PC-3 (cell line): ENCODE measurements around the gene TYW3. TPM values are rescaled to one million over a fixed set of nuclear protein-coding genes. Genes with fewer than 3 reads are reported as not detected.
"Not testable (repeated sequence)": the region's sequence is repeated elsewhere in the genome, so short reads cannot be mapped to it uniquely, and the experiment has no call there.

ENCODE experiments used
- ATAC-seq: fragments of 200-7000 bp; cut with Tn5 transposase; 2 replicates; pipeline ENCODE4 v1.9.1; 2020; ENCODE audit warnings: mild to moderate bottlenecking, moderate library complexity
- BruUV-seq: library from RNA; stranded (reverse); fragments of 400-500 nt; replicated peaks from 2 replicates; lab custom pipeline; 2021; lab: Mats Ljungman, UMichigan
- CTCF ChIA-PET: fragments of 300-600 bp; sonication (Branson Sonifier 250); formaldehyde crosslinking; loops from one replicate; lab custom pipeline; 2022; ENCODE audit warnings: antibody characterized with exemption; lab: Charles Lee
- POLR2A ChIA-PET: fragments of 300-600 bp; sonication (Branson Sonifier 250); formaldehyde crosslinking; loops from one replicate; lab custom pipeline; 2022; ENCODE audit warnings: antibody characterized with exemption; ENCODE audit not compliant: unreplicated experiment; lab: Charles Lee
- DNase-seq: peaks from one replicate; pipeline ENCODE4 v3.0.0-alpha.2; 2015
- H2AFZ ChIP-seq: fragments of 300-600 bp; sonication (generic); 2 replicates; pipeline ENCODE4 v1.6.0; 2016; ENCODE audit warnings: antibody characterized with exemption, low read length
- H3F3A ChIP-seq: fragments of 300-600 bp; sonication (generic); one replicate; pipeline ENCODE4 v1.6.0; 2017; ENCODE audit warnings: antibody characterized with exemption, low read length, control low read depth, mild to moderate bottlenecking; ENCODE audit not compliant: unreplicated experiment
- H3K27ac ChIP-seq: fragments of 300-600 bp; sonication (generic); 2 replicates; pipeline ENCODE4 v1.5.1; 2016; ENCODE audit warnings: mild to moderate bottlenecking, low read length
- H3K27me3 ChIP-seq: fragments of 300-600 bp; sonication (generic); 2 replicates; pipeline ENCODE4 v1.6.1; 2016; ENCODE audit warnings: low read length, mixed read lengths
- H3K36me3 ChIP-seq: fragments of 300-600 bp; sonication (generic); 2 replicates; pipeline ENCODE4 v1.6.1; 2016; ENCODE audit warnings: low read depth, mixed run types, low read length, mixed read lengths
- H3K4me1 ChIP-seq: fragments of 300-600 bp; sonication (generic); 2 replicates; pipeline ENCODE4 v1.5.1; 2016; ENCODE audit warnings: low read length; ENCODE audit not compliant: insufficient read depth
- H3K4me2 ChIP-seq: fragments of 300-600 bp; sonication (generic); 2 replicates; pipeline ENCODE4 v1.6.0; 2016; ENCODE audit warnings: low read length
- H3K4me3 ChIP-seq: fragments of 300-600 bp; sonication (generic); 2 replicates; pipeline ENCODE4 v1.5.1; 2016; ENCODE audit warnings: mild to moderate bottlenecking, low read length, mixed read lengths
- H3K79me2 ChIP-seq: fragments of 300-600 bp; sonication (generic); 2 replicates; pipeline ENCODE4 v1.6.1; 2017; ENCODE audit warnings: low read length, mixed read lengths
- H3K9ac ChIP-seq: fragments of 300-600 bp; sonication (generic); 2 replicates; pipeline ENCODE4 v1.6.0; 2016; ENCODE audit warnings: mild to moderate bottlenecking, low read length
- H3K9me2 ChIP-seq: fragments of 300-600 bp; sonication (generic); replicated peaks from 2 replicates; pipeline ENCODE4 v1.6.1; 2016; ENCODE audit warnings: mixed run types, low read length, mixed read lengths
- H3K9me3 ChIP-seq: fragments of 300-600 bp; sonication (generic); 2 replicates; pipeline ENCODE4 v1.6.1; 2016; ENCODE audit warnings: low read length, mixed read lengths
- H4K20me1 ChIP-seq: fragments of 300-600 bp; sonication (generic); 2 replicates; pipeline ENCODE4 v1.6.1; 2016; ENCODE audit warnings: low read length, mixed read lengths
- EZH2 ChIP-seq: fragments of 300-600 bp; sonication (generic); IDR thresholded peaks from one replicate; pipeline ENCODE4 v1.6.1; 2017; ENCODE audit warnings: antibody characterized with exemption, mild to moderate bottlenecking, low read length; ENCODE audit not compliant: unreplicated experiment
- EZH2phosphoT487 ChIP-seq: fragments of 300-600 bp; sonication (generic); IDR thresholded peaks from 2 replicates; pipeline ENCODE4 v1.6.1; 2018; ENCODE audit warnings: mild to moderate bottlenecking, antibody characterized with exemption, low read length, borderline replicate concordance
- intact Hi-C: fragments of 100-400 bp; cut with micrococcal nuclease; formaldehyde crosslinking; loops from 2 replicates; pipeline ENCODE4 v1.9.0; 2023
- total RNA-seq: library from RNA; depleted of rRNA; stranded (reverse); fragments of >200 nt; gene quantifications from 2 replicates; pipeline ENCODE4 v1.2.3, GENCODE V29; 2014
- TF ChIP-seq, protein P1 (sequence below): fragments of 300-600 bp; sonication (generic); conservative IDR thresholded peaks from 2 replicates; pipeline ENCODE4 v1.5.1; 2017; ENCODE audit warnings: antibody characterized with exemption, low read depth, mild to moderate bottlenecking, low read length

The TYW3 gene
- total RNA-seq, 1 experiment from 2014 or later = 21.2 TPM

DNA sequence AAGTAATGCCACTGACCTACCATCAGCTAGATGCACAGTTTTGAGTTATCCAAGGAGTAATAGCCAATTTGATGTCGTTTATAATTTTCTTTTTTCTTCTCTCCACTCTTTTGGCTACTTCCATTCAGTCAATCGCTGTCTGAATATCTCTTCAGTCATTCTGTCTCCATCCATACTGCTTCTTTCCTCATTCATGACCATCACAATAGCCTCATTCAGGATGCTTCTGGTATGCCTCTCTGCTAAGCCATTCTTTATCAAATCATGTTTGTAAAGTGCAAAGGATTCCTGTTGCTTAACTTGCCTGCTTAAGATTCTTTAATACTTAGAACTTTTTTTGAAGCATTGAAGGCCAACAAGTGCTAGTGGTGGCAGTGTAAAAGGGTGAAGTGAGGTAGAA, 20.2 kb downstream of the TYW3 start:
- H3K4me1 ChIP-seq = no peaks in the 10 kb centered on the region
- no peaks in the 10 kb centered on the region for H3K79me2 ChIP-seq
- H4K20me1 ChIP-seq = no peaks in the 10 kb centered on the region
- ChIA-PET POLR2A (no interaction called here), CTCF (no interaction called here)
- H2AFZ ChIP-seq = no peak overlapping the region
- peaks cover 54% of the 10 kb centered on the region for H3K36me3 ChIP-seq
- no peaks in the 10 kb centered on the region for H3K27me3 ChIP-seq
- no peak overlapping the region for H3K4me3 ChIP-seq
- no peak for TF ChIP-seq EZH2
- no peak for TF ChIP-seq EZH2phosphoT487
- TF ChIP-seq, protein P1, sequence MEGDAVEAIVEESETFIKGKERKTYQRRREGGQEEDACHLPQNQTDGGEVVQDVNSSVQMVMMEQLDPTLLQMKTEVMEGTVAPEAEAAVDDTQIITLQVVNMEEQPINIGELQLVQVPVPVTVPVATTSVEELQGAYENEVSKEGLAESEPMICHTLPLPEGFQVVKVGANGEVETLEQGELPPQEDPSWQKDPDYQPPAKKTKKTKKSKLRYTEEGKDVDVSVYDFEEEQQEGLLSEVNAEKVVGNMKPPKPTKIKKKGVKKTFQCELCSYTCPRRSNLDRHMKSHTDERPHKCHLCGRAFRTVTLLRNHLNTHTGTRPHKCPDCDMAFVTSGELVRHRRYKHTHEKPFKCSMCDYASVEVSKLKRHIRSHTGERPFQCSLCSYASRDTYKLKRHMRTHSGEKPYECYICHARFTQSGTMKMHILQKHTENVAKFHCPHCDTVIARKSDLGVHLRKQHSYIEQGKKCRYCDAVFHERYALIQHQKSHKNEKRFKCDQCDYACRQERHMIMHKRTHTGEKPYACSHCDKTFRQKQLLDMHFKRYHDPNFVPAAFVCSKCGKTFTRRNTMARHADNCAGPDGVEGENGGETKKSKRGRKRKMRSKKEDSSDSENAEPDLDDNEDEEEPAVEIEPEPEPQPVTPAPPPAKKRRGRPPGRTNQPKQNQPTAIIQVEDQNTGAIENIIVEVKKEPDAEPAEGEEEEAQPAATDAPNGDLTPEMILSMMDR = no peak
- H3K9me2 ChIP-seq = no peaks in the 10 kb centered on the region
- H3K27ac ChIP-seq = no peak overlapping the region
- H3K9me3 ChIP-seq = no peaks in the 10 kb centered on the region
- no peak overlapping the region for H3K4me2 ChIP-seq
- DNase-seq (no peak), ATAC-seq (no peak)
- H3K9ac ChIP-seq = no peak overlapping the region
- BruUV-seq = no TSS peak
- intact Hi-C loops = no loop called here
- no peaks in the 10 kb centered on the region for H3F3A ChIP-seq

- Histone ChIP-seq H3K9ac (no peak overlapping the region), H3K4me1 (no peaks in the 10 kb centered on the region), H2AFZ (no peak overlapping the region), H3K4me3 (no peak overlapping the region), H3K79me2 (no peaks in the 10 kb centered on the region), H3K27me3 (no peaks in the 10 kb centered on the region), H3K36me3 (peaks cover 62% of the 10 kb centered on the region), H3K4me2 (no peak overlapping the region), H3F3A (no peaks in the 10 kb centered on the region), H3K9me3 (no peaks in the 10 kb centered on the region), H4K20me1 (no peaks in the 10 kb centered on the region), H3K9me2 (no peaks in the 10 kb centered on the region), H3K27ac (no peak overlapping the region)
- no peak for DNase-seq
- intact Hi-C loops = no loop called here
- POLR2A ChIA-PET = no interaction called here
- CTCF ChIA-PET = no interaction called here
- no peak for ATAC-seq
- no TSS peak for BruUV-seq
- TF ChIP-seq EZH2phosphoT487 = no peak
- TF ChIP-seq, protein P1 = no peak
- TF ChIP-seq EZH2 = no peak
These were observed 22.5 kb downstream of the TYW3 start for GRCh38 chr1:74755475-74755874.

DNA sequence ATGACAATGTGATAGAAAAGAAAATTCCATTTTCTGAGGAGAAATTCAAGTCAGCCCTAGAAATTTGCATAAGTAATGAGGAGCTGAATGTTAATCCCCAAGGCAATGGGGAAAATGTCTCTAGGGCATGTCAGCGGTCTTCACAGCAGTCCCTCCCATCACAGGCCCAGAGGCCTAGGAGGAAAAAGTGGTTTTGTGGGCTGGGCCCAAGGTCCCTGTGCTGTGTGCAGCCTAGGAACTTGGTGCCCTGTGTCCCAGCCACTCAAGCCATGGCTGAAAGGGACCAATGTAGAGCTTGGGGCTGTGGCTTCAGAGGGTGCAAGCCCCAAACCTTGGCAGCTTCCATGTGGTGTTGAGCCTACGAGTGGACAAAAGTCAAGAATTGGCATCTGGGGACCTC, 23.7 kb downstream of the TYW3 start:
- H3K9me3 ChIP-seq, H3K4me1 ChIP-seq, CTCF ChIA-PET, DNase-seq, H4K20me1 ChIP-seq, H3K27ac ChIP-seq, H3K9me2 ChIP-seq, H3F3A ChIP-seq, POLR2A ChIA-PET, H2AFZ ChIP-seq, H3K4me2 ChIP-seq, H3K79me2 ChIP-seq, H3K27me3 ChIP-seq, intact Hi-C loops, H3K9ac ChIP-seq, ATAC-seq, BruUV-seq, H3K4me3 ChIP-seq: not testable (repeated sequence)
- H3K36me3 ChIP-seq = peaks cover 63% of the 10 kb centered on the region
